Stimulated activated CD4-positive, alpha-beta T cell treated with anti-CD3 and anti-CD28 coated beads, Interleukin-4, amount 100 ng/mL, for 4 hours (primary cell): ENCODE results near the gene LIN37.
"Not testable (repeated sequence)": the region's sequence is repeated elsewhere in the genome, so short reads cannot be mapped to it uniquely, and the experiment has no call there.

Experiments
- DNase-seq, 2 experiments: peaks; one replicate each; pipeline ENCODE4 v3.0.0-alpha.2; 2020

The LIN37 gene

DNA sequence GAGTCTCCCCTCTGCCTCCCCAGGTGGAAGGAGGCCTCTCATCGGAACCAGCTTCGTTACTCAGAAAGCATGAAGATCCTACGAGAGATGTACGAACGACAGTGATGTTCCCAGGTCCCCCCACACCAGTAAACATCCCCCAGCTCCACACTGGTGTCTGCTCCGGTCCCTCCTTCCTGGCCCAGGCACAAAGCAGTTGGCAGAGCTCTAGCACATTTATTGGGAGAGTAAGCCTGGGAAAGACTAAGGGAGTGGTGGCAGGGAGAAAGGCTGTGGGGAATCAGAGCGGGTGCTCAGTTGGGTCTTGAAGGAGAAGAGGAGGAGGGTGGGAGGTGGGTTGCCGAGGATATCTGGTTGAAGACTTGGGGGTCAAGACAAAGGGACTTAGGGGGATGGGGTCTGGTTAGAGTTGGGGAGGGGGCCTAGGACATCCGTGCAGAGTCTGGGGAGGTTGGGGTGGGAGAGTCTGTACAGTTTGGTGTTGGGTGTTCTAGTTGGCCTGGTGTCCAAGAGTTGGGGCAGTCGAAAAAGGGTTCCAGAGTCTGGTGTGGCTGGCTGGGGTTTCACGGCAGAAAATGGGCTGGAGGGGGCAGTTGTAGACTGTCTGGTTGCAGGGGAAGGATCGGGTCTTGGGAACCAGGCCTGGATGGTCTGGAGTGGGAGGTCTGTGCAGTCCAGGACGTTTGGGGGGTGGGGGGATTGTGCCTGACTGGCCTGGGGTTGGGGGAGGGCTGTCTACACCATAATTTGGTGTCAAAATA is 6.2 kb downstream of the LIN37 start:
- DNase-seq: no peak

DNA sequence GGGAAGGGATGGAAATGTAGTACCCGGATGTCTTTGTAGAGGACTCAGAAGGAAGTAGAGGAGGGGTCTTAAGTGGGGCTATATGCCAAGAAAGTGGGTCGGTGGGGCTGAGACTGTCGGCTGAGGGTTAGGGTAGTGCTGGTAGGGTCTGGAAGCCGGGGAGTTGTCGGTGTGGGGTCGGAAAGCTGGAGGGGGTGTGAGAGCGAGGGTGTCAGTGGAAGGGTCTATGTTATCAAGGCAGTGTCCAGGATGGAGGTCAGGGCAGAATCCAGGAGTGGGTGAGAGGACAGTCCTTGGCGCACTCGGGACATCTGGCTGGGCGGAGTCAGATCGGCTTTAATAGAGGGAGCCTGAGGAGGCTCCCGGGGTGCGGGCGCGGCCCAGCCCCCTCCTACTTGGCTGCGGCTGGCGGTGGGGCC is 6.8 kb downstream of the LIN37 start:
- no peak for DNase-seq

DNA sequence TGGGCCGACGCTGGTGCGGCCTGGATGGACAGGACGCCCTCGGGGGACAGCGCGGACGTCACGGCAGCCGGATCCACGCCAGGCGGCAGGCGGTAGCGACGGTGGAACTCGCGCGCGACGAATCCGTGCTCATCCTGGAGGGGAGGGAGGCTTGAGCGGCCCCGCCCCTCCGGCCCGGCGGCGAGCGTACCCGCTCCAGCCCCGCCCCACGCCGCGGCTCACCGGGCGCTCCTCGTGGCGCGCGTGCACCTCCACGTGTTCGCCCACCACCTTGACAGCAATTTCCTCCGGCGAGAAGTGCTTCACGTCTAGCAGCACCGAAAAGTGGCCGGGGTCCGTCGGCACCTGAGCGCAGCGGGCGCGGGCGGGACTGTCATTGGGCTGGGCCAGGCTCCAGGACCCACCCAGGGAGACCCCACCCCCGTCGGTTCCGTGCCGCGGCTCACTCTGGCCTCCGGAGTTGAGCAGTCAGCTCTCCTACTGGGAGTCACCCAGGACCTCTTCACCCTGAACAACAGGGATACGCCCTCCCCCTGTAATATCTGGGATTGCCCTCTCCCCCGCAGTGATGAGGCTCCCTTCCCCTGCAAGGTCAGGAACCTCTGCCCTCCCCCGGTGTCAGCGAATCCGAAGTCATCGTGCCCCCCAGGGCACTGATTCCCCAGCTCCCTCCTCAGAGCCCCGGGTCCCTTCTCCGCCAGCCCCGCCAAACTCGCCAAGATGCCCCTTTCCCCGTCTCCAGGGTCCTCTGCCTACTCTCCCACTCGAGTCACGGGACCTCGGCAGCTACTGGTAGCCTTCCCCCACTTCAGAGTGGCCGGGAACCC is 7.4 kb downstream of the LIN37 start:
- peak; percentile 56 to 69 for DNase-seq

DNA sequence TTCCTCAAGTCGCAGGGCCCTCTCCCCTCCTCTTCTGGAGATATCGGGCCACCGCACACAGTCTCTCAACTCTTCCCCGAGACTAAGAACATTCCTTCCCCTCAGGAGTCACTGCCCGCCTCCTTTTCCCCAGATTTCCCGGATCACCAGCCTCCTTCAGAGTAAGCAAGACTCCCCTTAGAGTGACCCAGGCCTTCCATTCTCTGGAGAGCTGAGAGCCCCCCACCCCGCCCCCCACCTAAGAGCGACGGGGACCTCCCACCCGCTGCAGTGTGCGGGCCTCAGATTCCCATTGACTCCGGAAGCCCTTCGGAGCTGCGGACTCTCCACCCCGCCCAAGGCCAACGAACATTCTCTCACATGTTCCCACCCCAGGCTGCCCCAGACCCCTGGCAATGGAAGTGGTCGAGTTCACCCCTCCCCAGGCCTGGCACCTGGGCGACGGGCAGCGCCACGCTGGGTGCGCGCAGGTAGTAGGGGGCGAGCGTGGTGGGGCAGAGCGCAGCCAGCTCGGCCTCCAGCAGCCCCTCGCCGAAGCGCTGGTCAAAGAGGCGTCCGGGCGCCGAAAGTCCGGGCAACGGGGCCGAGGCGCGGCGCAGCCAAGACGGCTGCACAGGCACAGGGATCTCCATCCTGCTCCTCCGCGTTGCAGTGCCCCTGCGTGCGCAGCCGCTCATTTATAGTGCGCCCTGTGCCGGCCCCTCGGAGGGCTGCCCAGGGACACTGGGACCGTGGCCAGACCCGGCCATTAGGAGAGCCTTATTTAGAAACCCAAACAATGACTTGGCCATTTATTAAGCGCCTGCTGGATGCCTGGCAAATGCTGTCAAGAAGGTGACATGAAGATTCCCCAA is 8.2 kb downstream of the LIN37 start, which contains the start of gene HSPB6:
TSS of gene HSPB6 (minus strand) at position 653 of the 854 bp plus-strand sequence. CDS start at position 632, 21 bp downstream.
- no peak for DNase-seq

DNA sequence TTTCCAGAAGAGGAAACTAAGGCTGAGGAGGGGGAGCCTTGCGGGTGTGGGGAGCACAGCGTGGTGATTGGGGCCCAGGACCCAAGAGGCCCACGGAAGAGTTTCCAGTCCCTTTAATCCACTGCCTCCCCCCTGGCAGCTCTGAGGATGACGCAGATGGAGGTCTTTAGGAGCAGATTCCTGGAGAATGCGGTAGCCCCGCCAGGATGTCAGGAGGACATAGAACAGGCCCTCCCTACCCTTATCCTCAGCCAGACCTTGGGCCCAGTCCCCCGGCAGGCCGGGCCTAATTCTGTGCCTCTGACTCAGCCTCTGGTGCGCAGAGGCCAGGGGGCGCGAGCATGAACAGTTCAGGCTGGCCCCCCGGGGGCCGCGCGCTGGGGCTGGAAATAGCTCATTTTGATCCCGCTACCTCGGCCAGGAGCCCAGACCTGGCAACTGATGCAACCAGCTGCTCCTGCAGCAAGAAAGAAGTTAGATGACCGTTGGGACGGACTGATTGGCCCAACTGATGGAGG is 8.9 kb downstream of the LIN37 start:
- DNase-seq: no peak

DNA sequence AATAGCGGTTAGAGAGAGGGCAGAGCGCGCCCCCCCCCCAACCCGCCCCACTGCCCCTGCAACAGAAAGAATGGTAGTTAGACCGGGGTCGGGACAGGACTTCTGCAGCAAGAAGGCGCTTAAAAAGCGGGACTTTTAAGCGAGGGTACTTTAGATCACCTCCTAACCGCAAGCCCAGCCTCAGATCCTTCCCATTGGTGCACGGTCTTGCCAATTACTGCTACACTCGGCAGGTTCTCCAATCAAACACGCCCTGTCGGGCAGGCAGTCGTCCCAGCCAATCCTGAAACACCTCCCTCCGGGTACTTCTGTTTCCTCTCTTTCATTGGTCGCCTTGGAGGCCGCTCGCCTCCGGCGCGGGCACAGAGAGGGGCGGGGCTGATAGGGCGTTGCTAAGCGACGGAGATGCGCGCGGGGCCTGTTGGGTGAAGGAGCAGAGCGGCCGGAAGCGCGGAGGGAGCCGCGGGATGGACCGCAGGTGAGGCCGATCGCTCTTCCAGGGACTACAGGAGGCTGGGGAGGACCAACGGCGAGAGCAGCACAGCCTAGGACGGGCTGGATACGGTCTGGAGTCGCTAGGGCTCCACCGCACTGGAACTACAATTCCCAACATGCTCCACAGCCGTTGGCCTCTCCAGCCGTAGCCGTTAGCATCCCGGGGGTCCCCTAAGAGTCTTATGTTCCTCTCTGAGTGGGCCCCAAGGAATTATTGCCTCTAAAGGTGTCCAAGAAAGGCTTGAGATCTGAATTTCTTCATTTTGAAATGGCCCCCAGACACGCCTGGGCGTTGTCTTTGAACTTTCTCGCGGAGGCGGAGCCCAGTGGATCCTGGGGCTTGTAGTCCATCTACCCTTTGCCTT is 9.6 kb downstream of the LIN37 start, which contains the start of gene PROSER3:
TSS of gene PROSER3 (plus strand) at position 428 of the 860 bp plus-strand sequence. CDS start at position 468, 40 bp downstream.
- peak; percentile 95 to 99 for DNase-seq

DNA sequence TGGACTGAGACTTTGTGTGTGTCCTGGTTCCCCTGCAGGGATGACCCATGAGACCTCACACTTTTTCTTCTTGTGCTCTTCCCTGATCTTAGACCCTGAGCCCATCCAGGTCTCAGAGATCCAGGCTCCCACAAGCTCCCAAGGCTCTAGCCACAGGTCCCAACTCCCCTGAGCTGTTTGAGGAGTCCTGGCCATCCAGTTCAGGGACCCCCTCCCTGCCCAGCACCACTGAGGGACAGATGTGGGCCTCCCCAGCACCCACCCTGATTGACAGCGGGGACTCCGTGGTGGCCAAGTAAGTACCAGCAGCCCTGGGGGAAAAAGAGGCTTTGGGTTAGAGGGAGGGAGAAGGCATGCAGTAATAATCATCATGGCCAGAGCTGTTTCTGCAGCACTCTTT is 11.3 kb downstream of the LIN37 start:
- no peak for DNase-seq

DNA sequence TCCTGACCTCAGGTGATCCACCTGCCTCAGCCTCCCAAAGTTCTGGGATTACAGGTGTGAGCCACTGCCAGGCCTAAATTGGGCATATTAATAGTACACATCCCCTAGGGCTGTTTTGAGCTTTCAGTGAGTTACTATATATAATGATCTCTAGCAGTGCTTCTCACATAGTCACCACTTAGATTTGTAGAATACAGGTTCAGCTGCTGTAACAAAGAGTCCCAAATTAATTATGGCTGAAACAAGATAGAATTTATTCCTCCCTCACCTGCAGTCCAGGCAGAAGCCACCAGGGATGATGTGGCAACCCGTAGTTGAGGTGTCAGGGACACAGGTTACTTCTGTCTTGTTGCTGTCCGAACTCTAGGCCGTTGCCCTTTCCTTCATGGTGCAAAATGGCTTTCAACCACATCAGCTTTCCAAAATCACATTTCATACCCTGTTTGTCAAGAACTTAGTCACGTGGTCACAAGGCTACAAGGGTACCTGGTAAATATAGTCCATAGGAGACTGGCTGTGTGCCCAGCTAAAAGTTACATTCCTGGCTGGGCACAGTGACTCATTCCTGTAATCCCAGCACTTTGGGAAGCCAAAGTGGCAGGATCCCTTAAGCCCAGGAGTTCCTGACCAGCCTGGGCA is 12.5 kb downstream of the LIN37 start:
- DNase-seq: no peak

DNA sequence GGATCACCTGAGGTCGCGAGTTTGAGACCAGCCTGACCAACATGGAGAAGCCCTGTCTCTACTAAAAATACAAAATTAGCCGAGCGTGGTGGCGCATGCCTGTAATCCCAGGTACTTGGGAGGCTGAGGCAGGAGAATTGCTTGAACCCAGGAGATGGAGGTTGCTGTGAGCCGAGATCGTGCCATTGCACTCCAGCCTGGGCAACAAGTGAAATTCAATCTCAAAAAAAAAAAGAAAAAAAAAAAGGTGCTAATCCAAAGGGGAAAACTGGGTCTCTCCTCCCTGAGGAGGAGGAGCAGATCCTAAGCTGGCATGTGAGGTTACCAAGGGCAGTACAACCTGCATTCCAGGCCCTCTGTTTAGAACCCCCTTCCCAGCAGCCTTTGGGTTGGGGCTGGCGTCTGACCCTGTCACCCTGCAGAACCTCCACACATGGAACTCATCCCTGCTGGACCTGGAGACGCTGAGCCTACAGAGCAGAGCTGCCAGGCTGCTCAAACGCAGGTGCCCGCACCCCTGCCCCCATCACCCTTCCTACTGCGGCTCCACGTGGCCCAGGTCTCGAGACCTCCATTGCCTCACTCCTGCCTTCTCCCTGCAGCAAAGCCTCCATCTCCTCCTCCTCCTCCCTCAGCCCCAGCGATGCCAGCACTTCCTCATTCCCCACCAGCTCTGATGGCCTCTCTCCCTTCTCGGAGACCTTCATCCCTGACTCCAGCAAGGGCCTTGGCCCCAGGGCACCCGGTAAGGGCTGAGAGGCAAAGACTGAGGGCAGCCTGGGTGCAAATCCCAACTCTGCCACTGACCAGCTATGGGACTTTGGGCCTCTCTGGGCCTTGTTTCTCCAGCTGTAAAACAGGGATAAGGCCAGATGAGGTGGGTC is 16.3 kb downstream of the LIN37 start:
- no peak for DNase-seq

DNA sequence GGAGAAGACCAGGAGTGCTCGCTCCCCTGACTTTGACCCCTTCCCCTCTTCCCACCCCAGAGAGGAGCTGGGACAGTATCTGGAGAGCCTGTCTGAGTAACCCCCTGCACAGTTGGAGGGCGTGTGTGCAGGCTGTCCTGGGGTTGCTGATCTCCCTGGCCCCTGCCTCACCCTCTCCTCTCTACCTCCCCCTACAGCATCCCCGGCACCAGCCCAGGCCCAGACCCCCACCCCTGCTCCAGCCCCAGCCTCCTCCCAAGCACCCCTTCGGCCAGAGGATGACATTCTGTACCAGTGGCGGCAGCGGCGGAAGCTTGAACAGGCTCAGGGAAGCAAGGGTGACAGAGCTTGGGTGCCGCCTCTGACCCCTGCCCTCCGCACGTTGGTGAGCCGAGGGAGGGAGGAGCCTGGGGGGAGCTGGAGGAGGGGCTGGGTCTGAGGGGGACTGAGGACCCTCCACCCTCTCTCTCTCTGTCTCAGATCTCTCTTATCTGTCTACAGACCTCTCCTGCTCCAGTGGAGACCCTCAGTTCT is 18.3 kb downstream of the LIN37 start:
- DNase-seq: no peak

DNA sequence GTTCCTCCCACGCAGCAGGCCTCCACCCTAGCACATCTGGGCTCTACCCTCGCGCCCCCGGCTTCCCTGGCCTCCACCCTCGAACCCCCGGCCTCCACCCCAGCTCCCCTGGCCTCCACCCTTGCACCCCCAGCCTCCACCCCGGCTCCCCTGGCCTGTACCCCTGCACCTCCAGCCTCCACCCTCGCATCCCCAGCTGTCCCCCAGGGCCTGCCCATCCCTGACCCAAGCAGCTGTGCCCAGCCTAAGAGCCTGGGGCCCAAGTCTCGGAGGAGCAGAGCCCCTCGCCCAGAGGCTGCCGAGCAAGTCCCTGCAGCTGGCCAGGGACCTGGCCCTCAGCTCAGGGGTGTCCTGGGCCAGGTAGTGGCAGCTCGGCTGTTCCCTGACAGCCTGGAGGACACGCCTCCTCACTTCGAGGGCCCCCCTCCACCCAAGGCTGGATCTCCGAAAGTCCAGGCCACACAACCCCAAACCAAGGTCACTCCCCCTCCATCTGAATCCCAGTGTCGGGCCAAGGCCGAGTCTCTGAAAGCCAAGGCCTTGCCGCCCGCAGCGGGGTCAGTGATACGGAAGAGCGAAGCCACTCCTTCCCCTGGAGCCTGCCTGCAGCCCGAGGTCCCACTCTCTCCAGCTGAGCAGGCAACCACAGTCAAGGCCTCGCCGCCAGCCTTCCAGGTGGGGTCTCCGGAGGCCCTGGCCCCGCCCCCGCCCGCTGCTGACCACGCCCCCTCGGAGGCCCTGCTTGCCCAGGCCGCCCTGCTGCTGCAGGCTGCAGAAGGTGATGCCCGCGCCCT is 19.1 kb downstream of the LIN37 start:
- DNase-seq: no peak

DNA sequence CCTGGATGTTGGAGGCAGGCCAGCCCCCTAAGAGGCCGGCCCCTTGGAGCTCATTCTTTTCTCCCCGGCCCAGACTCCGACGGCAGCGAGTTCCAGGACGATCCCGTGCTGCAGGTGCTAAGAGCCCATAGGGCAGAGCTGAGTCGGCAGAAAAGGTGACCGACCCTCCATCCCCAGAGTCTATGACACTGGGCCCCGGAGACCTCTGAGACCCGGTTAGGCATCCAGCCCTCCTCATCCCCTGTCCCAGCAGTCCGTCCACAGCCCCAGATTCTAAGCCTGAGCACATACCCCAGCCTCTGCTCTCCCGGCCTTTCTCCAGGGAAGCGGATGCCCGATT is 19.7 kb downstream of the LIN37 start:
- DNase-seq: no peak

DNA sequence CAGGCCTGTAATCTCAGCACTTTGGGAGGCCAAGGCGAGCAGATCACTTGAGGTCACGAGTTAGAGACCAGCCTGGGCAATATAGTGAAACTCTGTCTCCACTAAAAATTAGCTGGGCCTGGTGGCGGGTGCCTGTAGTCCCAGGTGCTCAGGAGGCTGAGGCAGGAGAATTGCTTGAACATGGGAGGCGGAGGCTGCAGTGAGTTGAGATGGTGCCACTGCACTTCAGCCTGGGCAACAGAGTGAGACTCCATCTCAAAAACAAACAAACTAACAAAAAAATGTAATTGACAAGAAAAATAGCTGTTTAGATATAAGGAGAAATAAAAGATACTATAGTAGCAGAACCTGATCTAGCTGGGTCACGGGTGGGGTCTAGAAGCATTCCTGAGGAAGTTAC is 24.0 kb downstream of the LIN37 start:
- not testable (repeated sequence) for DNase-seq

DNA sequence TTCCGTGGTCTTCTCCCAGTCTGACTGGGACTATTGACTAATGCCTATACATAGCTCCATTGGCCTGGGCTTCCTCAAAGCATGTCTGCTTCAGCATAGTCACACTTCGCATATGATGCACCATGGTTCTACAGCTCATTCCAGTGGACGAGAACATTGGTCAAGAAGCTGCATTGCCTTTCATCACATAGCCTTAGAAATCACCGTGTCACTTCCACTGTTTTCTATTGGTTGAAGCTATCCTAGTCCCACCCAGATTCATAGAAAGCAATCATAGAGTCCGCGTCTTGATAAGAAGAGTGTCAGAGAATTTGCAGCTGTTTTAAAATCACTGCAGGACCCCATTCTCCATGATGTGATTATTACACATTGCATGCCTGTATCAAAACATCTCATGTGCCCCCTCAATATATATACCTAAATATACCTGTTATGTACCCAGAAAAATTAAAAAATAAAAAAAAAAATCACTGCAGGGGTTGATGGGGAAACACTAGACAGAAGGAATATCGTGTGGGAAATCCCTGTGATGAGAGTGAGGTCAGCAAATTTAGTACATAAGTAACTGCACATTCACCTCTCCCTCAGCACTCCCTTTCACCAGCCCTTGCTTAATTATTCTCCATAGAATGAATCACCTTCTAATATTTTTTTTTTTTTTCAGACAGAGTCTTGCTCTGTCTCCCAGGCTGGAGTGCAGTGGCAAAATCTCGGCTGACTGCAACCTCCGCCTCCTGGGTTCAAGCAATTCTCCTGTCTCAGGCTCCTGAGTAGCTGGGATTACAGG is 24.8 kb downstream of the LIN37 start:
- no peak for DNase-seq

DNA sequence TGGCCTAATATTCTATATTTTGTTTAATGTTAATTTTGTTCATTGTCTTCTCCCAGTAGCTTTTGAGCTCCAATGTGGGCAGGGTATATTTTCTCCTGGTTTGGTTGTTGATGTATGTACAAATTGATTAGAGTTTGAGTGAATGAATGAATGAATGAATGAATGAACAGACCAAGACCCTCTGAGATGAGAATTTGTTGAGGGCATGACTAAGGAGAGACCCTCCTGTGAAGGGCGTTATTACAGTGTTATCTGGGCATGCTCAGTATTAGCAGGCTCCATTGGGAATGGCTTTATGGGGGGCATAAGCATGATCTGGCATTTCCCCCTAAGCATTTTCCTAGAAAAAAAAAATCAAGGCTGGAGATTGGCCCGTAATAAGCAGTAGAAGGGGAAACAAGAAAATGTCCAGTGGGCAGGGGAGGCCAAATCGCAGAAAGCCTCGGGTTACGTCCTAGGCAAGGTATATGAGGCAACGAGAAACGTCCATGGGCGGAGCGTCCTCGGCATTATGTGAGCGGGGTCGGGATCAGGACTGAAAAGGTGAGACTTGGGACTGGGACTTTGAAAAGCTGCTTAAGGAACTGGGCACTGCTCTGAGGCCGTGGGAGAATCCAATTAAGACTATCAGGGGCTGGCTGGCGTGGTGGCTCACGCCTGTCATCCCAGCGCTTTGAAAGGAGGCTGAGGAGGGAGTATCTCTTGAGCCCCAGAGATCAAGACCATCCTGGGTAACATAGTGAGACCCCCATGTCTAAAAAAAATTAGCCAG is 26.1 kb downstream of the LIN37 start:
- no peak for DNase-seq

DNA sequence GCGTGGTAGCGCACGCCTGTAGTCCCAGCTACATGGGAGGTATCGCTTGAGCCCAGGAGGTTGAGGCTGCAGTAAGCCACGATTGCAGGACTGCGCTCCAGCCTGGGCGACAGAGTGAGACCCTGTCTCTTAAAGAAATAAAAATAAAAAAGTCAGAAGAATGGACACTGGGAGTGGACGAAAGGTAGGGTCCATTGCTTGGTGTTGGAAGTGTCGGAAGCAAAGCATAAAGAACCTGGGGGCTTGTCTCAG is 26.6 kb downstream of the LIN37 start:
- no peak for DNase-seq

DNA sequence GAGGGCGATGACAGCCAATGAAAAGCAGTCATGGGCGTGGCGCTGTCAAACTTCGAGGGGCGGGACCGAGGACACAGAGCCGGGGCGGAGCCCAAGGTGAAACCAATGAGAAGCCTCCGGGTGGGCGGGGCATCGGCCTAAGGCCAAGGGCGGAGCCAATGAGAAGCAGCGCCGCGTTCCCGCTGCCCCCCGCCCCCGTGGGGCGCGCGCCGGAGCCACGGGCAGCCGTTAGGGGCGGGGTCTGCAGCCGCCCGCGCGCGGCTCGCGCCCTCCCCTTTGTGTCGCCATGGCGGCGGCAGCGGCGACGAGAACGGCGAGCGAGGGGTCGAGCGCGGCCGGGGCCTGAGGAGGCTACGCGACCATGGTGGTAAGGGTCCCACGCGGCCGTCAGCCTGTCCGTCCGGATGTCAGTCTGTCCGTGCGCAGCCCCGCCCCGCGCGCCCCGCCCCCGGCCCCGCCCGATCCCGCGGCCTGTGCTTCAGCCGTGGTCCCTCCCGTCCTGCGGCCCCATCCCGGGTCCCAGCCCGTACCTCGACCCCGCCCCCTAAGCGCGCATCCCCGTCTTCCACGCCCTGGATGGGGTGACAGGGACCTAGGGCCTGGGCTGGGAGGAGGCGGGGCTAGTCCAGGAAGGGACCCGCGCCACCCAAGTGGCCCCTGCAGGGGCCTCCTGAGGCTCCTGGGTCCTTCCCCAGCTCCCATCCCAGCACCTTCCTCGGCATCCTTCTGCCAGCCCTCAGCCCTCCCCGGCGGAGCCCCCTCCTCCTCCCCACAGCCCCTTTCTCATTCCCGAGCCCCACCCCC is 27.1 kb downstream of the LIN37 start, which contains the start of gene ARHGAP33:
TSS of gene ARHGAP33 (plus strand) at position 267 of the 804 bp plus-strand sequence. CDS start at position 362, 95 bp downstream.
- DNase-seq: peak; percentile 97 to 98
